ENCODE data around the gene LZTR1.
"Not testable (repeated sequence)": the region's sequence is repeated elsewhere in the genome, so short reads cannot be mapped to it uniquely, and the experiment has no call there.

The LZTR1 gene

DNA sequence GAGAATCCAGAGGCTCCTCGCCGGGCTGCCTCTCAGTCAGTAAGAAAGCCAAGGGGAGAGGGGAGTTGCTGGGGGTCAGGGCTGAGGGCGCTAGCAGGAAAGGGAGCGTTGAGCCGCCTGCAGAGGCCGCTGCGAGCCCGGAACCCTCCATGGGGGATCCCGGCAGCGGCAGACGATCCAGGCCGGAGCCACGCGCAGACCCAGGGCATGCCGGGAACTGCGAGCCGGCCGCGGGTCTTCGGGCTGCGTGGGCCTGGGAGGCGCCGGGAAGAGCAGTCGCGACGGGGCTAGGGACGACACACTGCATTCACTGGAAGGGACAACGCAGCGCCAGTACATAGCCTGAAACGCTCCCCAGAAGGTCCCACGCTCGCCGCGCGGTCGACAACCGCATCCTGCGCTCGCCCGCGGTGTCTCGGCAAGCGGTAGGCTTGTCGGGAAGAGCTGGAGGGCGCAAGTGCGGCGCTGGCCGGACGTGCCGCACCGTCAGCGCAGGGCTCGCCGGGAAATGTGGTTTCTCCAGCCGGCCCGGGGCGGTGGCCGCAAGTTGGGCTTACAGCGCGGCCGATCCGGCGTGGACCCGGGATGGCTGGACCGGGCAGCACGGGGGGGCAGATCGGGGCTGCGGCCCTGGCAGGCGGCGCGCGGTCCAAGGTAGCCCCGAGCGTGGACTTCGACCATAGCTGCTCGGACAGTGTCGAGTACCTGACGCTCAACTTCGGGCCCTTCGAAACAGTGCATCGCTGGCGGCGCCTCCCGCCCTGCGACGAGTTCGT is at the start of gene LZTR1:
TSS of gene LZTR1 (plus strand) at position 511 of the 776 bp plus-strand sequence. CDS start at position 586, 75 bp downstream.
- Histone ChIP-seq H3K9ac (ENCODE audit: insufficient read length) (peak within 1 kb of the TSS; percentile 96), H3K9me3 (ENCODE audit: low read depth, low read length) (peaks cover 7% of the 10 kb centered on the region; the same call in 1 of the 2 replicates), H3K27ac (peak within 1 kb of the TSS; percentile 69; the same call in 1 of the 2 replicates), H3K4me3 (peak within 1 kb of the TSS; percentile 88), H3K36me3 (ENCODE audit: insufficient read depth, low read length) (peaks cover 10% of the 10 kb centered on the region)
- TF ChIP-seq FOXP2 (optimal IDR thresholded peaks at IDR 0.05; ENCODE audit: control extremely low read depth, extremely low read length, insufficient read depth) (no peak), POLR2AphosphoS5 (IDR thresholded peaks at IDR 0.05; ENCODE audit: borderline replicate concordance, low read depth, low read length) (peak; percentile 97)
- no peak for DNase-seq (ENCODE audit: low read depth, low spot score)

GRCh38 chr22:20933910-20934309 is 48.2 kb upstream of the LZTR1 start:
- TF ChIP-seq EZH2 (IDR thresholded peaks at IDR 0.05) (no peak), POLR2AphosphoS5 (IDR thresholded peaks at IDR 0.05; ENCODE audit: borderline replicate concordance, low read depth, low read length) (no peak), FOXP2 (optimal IDR thresholded peaks at IDR 0.05; ENCODE audit: control extremely low read depth, extremely low read length, insufficient read depth) (no peak)
- no peak overlapping the region for H3K9ac ChIP-seq (ENCODE audit: insufficient read length)
- DNase-seq (ENCODE audit: low read depth, low spot score), result no peak
- no peak overlapping the region for H3K4me3 ChIP-seq
- no peaks in the 10 kb centered on the region for H3K9me3 ChIP-seq (ENCODE audit: low read depth, low read length)
- H3K27ac ChIP-seq, result no peak overlapping the region
- H3K36me3 ChIP-seq (ENCODE audit: insufficient read depth, low read length), result peaks cover 40% of the 10 kb centered on the region

DNA sequence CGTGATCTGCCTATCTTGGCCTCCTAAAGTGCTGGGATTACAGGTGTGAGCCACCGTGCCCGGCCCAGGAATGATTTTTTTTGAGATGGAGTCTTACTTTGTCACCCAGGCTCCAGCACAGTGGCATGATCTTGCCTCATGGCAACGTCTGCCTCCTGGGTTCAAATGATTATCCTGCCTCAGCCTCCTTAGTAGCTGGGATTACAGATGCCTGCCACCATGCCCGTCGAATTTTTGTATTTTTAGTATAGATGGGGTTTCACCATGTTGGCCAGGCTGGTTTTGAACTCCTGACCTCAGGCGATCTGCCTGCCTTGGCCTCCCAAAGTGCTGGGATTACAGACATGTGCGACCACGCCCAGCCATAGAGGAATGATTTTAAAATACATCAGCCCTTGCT is 47.0 kb upstream of the LZTR1 start:
- not testable (repeated sequence) for DNase-seq (ENCODE audit: low read depth, low spot score); H3K27ac ChIP-seq; H3K9ac ChIP-seq (ENCODE audit: insufficient read length); H3K9me3 ChIP-seq (ENCODE audit: low read depth, low read length); H3K4me3 ChIP-seq
- H3K36me3 ChIP-seq (ENCODE audit: insufficient read depth, low read length), result peaks cover 40% of the 10 kb centered on the region

DNA sequence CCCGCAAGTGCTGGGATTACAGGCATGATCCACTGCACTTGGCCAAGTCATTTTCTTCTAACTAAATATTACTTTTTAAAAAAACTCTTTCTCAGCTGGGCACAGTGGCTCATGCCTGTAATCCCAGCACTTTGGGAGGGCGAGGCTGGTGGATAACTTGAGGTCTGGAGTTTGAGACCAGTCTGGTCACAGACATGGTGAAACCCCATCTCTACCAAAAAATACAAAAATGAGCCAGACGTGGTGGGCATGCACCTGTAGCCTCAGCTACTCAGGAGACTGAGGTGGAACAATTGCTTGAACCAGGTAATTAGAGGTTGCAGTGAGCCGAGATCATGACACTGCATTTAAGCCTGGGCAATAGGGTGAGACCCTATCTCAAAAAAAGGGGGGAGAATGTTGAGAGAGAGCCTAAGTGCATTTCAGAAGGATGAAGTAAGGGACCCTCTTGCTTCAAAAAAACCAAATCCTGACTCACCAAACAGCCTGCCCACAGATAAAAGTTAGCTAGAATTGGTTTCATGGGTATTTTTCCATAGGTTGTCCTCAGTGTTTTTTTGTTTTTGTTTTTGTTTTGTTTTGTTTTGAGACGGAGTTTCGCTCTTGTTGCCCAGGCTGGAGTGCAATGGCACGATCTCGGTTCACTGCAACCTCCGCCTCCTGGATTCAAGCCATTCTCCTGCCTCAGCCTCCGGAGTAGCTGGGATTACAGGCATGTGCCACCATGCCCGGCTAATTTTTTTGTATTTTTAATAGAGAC is 46.1 kb upstream of the LZTR1 start:
- H3K9ac ChIP-seq (ENCODE audit: insufficient read length); H3K4me3 ChIP-seq; H3K27ac ChIP-seq; H3K9me3 ChIP-seq (ENCODE audit: low read depth, low read length); DNase-seq (ENCODE audit: low read depth, low spot score): not testable (repeated sequence)
- H3K36me3 ChIP-seq (ENCODE audit: insufficient read depth, low read length), result peaks cover 44% of the 10 kb centered on the region

DNA sequence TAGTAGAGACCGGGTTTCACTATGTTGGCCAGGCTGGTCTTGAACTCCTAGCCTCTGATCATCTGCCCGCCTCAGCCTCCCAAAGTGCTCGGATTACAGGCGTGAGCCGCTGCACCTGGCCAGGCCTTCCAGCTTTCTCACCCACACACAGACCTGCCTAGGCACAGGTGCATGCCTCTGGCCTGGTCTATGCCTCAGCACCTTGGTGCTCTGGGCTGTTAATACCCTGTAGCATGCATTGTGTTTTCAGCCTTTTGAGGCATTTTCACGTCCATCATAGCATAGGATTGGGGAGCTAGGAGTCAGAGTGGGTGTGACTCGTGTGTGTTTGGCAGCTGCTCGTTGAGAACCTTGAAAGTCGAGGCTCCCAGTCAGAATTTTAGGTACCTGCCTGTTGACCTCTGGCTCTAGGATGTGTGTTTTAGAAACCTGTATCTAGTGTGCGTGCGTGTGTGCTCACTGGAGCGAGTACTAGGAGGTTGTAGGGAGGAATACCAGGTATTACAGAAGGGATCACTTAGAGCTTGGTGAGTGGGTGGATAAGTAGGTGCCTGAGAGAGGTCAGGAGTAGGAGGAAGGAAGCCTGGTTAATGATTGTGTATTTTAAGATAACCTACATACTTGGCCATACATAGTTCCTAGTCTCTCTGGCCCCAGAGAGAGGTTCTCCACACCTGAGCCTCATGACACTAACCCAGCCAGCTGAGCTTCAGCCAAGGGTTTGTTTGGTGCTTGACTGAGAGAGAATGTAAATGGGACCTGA is 44.9 kb upstream of the LZTR1 start:
- TF ChIP-seq FOXP2 (optimal IDR thresholded peaks at IDR 0.05; ENCODE audit: control extremely low read depth, extremely low read length, insufficient read depth), result no peak
- no peak overlapping the region for H3K27ac ChIP-seq
- no peak for DNase-seq (ENCODE audit: low read depth, low spot score)
- H3K4me3 ChIP-seq, result no peak overlapping the region
- no peaks in the 10 kb centered on the region for H3K9me3 ChIP-seq (ENCODE audit: low read depth, low read length)
- H3K36me3 ChIP-seq (ENCODE audit: insufficient read depth, low read length), result peaks cover 52% of the 10 kb centered on the region
- no peak overlapping the region for H3K9ac ChIP-seq (ENCODE audit: insufficient read length)

DNA sequence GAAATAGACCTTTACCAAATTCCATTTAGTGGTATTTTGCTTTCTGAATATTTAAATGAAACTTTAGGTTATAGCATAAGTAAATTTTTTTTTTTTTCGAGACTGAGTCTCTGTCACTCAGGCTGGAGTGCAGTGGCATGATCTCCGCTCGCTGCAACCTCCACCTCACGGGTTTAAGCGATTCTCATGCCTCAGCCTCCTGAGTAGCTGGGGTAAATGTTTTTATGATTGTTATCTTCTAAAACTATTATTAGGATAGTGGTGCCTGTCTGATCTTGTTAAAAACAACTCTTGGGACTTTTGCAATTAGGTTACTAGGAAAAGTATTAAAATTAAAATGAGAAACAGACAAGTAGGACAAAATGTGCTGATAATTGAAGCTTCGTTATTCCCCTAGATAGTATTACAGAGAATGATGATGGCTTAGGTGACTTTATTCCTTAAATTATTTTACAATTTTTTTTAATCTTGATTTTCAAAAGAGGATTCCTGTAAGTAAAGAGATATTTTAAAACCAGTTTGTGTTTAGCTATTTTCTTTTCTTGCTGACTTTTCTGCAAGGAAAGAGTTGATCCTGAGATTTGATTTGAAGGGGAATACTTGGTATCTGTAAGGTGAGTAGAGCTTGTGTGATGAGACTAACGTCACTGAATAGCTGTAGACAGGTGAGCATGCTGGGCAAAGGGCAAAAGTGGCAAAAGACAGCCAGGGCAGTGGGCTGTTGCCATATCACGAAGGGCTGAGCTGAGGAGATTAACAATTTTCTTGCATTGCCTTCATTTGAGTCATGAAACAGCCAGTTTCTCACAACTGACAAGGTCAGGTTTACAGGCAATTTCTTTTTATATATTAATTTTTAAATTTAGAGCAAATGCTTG is 44.1 kb upstream of the LZTR1 start:
- Histone ChIP-seq H3K36me3 (ENCODE audit: insufficient read depth, low read length) (peaks cover 55% of the 10 kb centered on the region), H3K4me3 (no peak overlapping the region), H3K9ac (ENCODE audit: insufficient read length) (no peak overlapping the region), H3K27ac (peak overlapping the region; percentile 46; the same call in 1 of the 2 replicates), H3K9me3 (ENCODE audit: low read depth, low read length) (no peaks in the 10 kb centered on the region)
- no peak for DNase-seq (ENCODE audit: low read depth, low spot score)
- no peak for TF ChIP-seq POLR2AphosphoS5 (IDR thresholded peaks at IDR 0.05; ENCODE audit: borderline replicate concordance, low read depth, low read length)
- no peak for TF ChIP-seq EZH2 (IDR thresholded peaks at IDR 0.05)
- no peak for TF ChIP-seq FOXP2 (optimal IDR thresholded peaks at IDR 0.05; ENCODE audit: control extremely low read depth, extremely low read length, insufficient read depth)

- Histone ChIP-seq H3K27ac (peak overlapping the region; percentile 62; the same call in 1 of the 2 replicates), H3K36me3 (ENCODE audit: insufficient read depth, low read length) (peaks cover 51% of the 10 kb centered on the region)
- not testable (repeated sequence) for H3K9me3 ChIP-seq (ENCODE audit: low read depth, low read length); H3K9ac ChIP-seq (ENCODE audit: insufficient read length); H3K4me3 ChIP-seq; DNase-seq (ENCODE audit: low read depth, low spot score)
These were observed 42.5 kb upstream of the LZTR1 start for GRCh38 chr22:20939457-20940185.
